Germinal center (tissue), 1 donor: ENCODE results near the gene SDF2L1.
"Not testable (repeated sequence)": the region's sequence is repeated elsewhere in the genome, so short reads cannot be mapped to it uniquely, and the experiment has no call there.

Source experiments
- DNase-seq: peaks from one replicate; pipeline ENCODE4 v3.0.0; 2012; ENCODE audit warnings: mixed read lengths, low spot score

SDF2L1 gene

GRCh38 chr22:21661991-21662390 is 19.9 kb downstream of the SDF2L1 start:
- no peak for DNase-seq

GRCh38 chr22:21663738-21664137 is 21.6 kb downstream of the SDF2L1 start:
- no peak for DNase-seq

- DNase-seq, result no peak
Measured at GRCh38 chr22:21665047-21665851, 23.1 kb downstream of the SDF2L1 start.

GRCh38 chr22:21666786-21667185 is 24.7 kb downstream of the SDF2L1 start:
- DNase-seq, result no peak

GRCh38 chr22:21669026-21669425 is 26.9 kb downstream of the SDF2L1 start:
- DNase-seq, result no peak

- no peak for DNase-seq
Measured at GRCh38 chr22:21672107-21672629, 30.1 kb downstream of the SDF2L1 start.

GRCh38 chr22:21673534-21674321 is 31.6 kb downstream of the SDF2L1 start:
- DNase-seq, result no peak

- no peak for DNase-seq
Measured at GRCh38 chr22:21674638-21675245, 32.6 kb downstream of the SDF2L1 start.

- DNase-seq, result no peak
Measured at GRCh38 chr22:21677606-21678443, 35.7 kb downstream of the SDF2L1 start.

GRCh38 chr22:21678842-21679241 is 36.7 kb downstream of the SDF2L1 start:
- not testable (repeated sequence) for DNase-seq

- DNase-seq, result no peak
Measured at GRCh38 chr22:21679383-21679782, 37.3 kb downstream of the SDF2L1 start.

GRCh38 chr22:21680830-21681565 is 38.9 kb downstream of the SDF2L1 start:
- no peak for DNase-seq

GRCh38 chr22:21681566-21682370 is 39.7 kb downstream of the SDF2L1 start:
- DNase-seq, result no peak

- no peak for DNase-seq
Measured at GRCh38 chr22:21682385-21683175, 40.5 kb downstream of the SDF2L1 start.

- no peak for DNase-seq
Measured at GRCh38 chr22:21683401-21683811, 41.3 kb downstream of the SDF2L1 start.

- DNase-seq, result no peak
Measured at GRCh38 chr22:21684492-21685163, 42.5 kb downstream of the SDF2L1 start.

- no peak for DNase-seq
Measured at GRCh38 chr22:21685164-21685513, 43.0 kb downstream of the SDF2L1 start.

- DNase-seq, result no peak
Measured at GRCh38 chr22:21686193-21686608, 44.1 kb downstream of the SDF2L1 start.
